H1 (cell line): ENCODE measurements around the gene ACTL6A. TPM values are rescaled to one million over a fixed set of nuclear protein-coding genes. Genes with fewer than 3 reads are reported as not detected.

Source experiments
- CTCF ChIA-PET: fragments of 300-600 bp; sonication (Branson Sonifier 250); formaldehyde crosslinking; loops from one replicate; lab custom pipeline; 2021; ENCODE audit not compliant: partially characterized antibody; lab: Charles Lee
- POLR2A ChIA-PET: fragments of 300-600 bp; sonication (Branson Sonifier 250); formaldehyde crosslinking; loops from one replicate; lab custom pipeline; 2021; ENCODE audit warnings: inconsistent platforms; ENCODE audit not compliant: partially characterized antibody; lab: Charles Lee
- DNase-seq, 2 experiments: peaks; one replicate each; pipeline versions ENCODE4 v3.0.0 to v3.0.0-alpha.2; 2010 to 2022; ENCODE audit warnings: low spot score in 2 of 2, low read depth in 1 of 2, mixed read lengths in 1 of 2
- FAIRE-seq: peaks from 2 replicates; lab custom pipeline; 2011; peaks lifted over from hg19 to GRCh38; lab: Jason Lieb, UNC
- H2AFZ ChIP-seq: 2 replicates; pipeline ENCODE4 v1.8.1; 2012; ENCODE audit warnings: low read length, inconsistent platforms
- H2AK5ac ChIP-seq: 2 replicates; pipeline ENCODE4 v1.6.1; 2013; ENCODE audit warnings: low read depth, low read length
- H2BK120ac ChIP-seq: replicated peaks from 2 replicates; pipeline ENCODE3; 2013; ENCODE audit warnings: low read depth, low read length, inconsistent platforms
- H2BK12ac ChIP-seq: 2 replicates; pipeline ENCODE4 v1.6.1; 2013; ENCODE audit warnings: low read depth, low read length
- H2BK15ac ChIP-seq: 2 replicates; pipeline ENCODE4 v1.6.1; 2013; ENCODE audit warnings: low read length
- H2BK20ac ChIP-seq: 2 replicates; pipeline ENCODE4 v1.6.1; 2013; ENCODE audit warnings: low read length
- H2BK5ac ChIP-seq: 2 replicates; pipeline ENCODE4 v1.6.1; 2013; ENCODE audit warnings: low read depth, low read length
- H3K14ac ChIP-seq: 2 replicates; pipeline ENCODE4 v1.6.1; 2013; ENCODE audit warnings: inconsistent platforms; ENCODE audit not compliant: insufficient read length
- H3K18ac ChIP-seq: 2 replicates; pipeline ENCODE4 v1.6.1; 2013; ENCODE audit warnings: low read length; ENCODE audit errors: extremely low read depth
- H3K23ac ChIP-seq: 2 replicates; pipeline ENCODE4 v1.6.1; 2013; ENCODE audit warnings: inconsistent platforms; ENCODE audit not compliant: insufficient read length
- H3K23me2 ChIP-seq: 2 replicates; pipeline ENCODE4 v1.6.1; 2013; ENCODE audit warnings: low read depth, low read length
- H3K27ac ChIP-seq: 2 replicates; pipeline ENCODE4 v1.6.1; 2011; ENCODE audit warnings: low read depth, low read length, inconsistent platforms
- H3K27me3 ChIP-seq, 4 experiments: replicated peaks in 1 of 4; 1 replicate in 1 of 4; 2 replicates in 3 of 4; pipeline versions ENCODE4 v1.6.1 to v1.8.1; 2011 to 2013; ENCODE audit warnings: low read length in 3 of 4, mild to moderate bottlenecking in 3 of 4, inconsistent platforms in 2 of 4, mixed read lengths in 2 of 4, moderate library complexity in 1 of 4; ENCODE audit not compliant: control insufficient read depth in 3 of 4, insufficient read depth in 3 of 4; ENCODE audit errors: extremely low read depth in 1 of 4
- H3K36me3 ChIP-seq, 4 experiments: 2 replicates each; pipeline versions ENCODE4 v1.6.1 to v1.8.1; 2011 to 2013; ENCODE audit warnings: mild to moderate bottlenecking in 4 of 4, low read length in 3 of 4, moderate library complexity in 2 of 4, control low read depth in 1 of 4, inconsistent platforms in 1 of 4; ENCODE audit not compliant: insufficient read depth in 4 of 4, control insufficient read depth in 2 of 4
- H3K4ac ChIP-seq: replicated peaks from 2 replicates; pipeline ENCODE3; 2013; ENCODE audit warnings: low read length, low read depth, mixed read lengths, inconsistent platforms; ENCODE audit not compliant: insufficient read length
- H3K4me1 ChIP-seq, 4 experiments: replicated peaks in 1 of 4; 1 replicate in 1 of 4; 2 replicates in 3 of 4; pipeline versions ENCODE4 v1.6.1 to v1.8.1; 2011 to 2013; ENCODE audit warnings: low read length in 3 of 4, inconsistent platforms in 2 of 4, mixed read lengths in 1 of 4; ENCODE audit not compliant: insufficient read depth in 4 of 4, control insufficient read depth in 3 of 4
- H3K4me2 ChIP-seq, 2 experiments: 2 replicates each; pipeline versions ENCODE4 v1.6.1 to v1.8.1; 2011 to 2013; ENCODE audit warnings: low read depth in 2 of 2, low read length in 2 of 2, control low read depth in 1 of 2, inconsistent platforms in 1 of 2, mild to moderate bottlenecking in 1 of 2; ENCODE audit not compliant: insufficient read depth in 1 of 2
- H3K4me3 ChIP-seq, 4 experiments: fragments of 200-600, 300-600 bp in 1 of 4; sonication (generic), shearing (Covaris generic), sonication (Bioruptor Twin) in 1 of 4; 2 replicates each; pipeline versions ENCODE4 v1.5.1 to v1.8.1; 2011 to 2016; ENCODE audit warnings: low read length in 4 of 4, low read depth in 3 of 4, control low read depth in 2 of 4, inconsistent platforms in 2 of 4, mild to moderate bottlenecking in 2 of 4, mixed read lengths in 1 of 4, moderate library complexity in 1 of 4; ENCODE audit not compliant: insufficient read depth in 2 of 4; ENCODE audit errors: extremely low read depth in 1 of 4
- H3K56ac ChIP-seq: replicated peaks from 2 replicates; pipeline ENCODE3; 2013; ENCODE audit warnings: low read depth, mild to moderate bottlenecking, mixed read lengths, low read length, inconsistent platforms; ENCODE audit not compliant: insufficient read length
- H3K79me1 ChIP-seq: 2 replicates; pipeline ENCODE4 v1.6.1; 2013; ENCODE audit warnings: low read depth, low read length, control low read depth
- H3K79me2 ChIP-seq, 2 experiments: 2 replicates each; pipeline versions ENCODE4 v1.6.1 to v1.8.1; 2012 to 2013; ENCODE audit warnings: low read length in 2 of 2, mild to moderate bottlenecking in 2 of 2, inconsistent platforms in 1 of 2; ENCODE audit not compliant: insufficient read depth in 2 of 2, control insufficient read depth in 1 of 2
- H3K9ac ChIP-seq, 4 experiments: replicated peaks in 1 of 4; 1 replicate in 1 of 4; 2 replicates in 3 of 4; pipeline versions ENCODE4 v1.6.1 to v1.8.1; 2011 to 2013; ENCODE audit warnings: low read depth in 3 of 4, low read length in 3 of 4, control low read depth in 2 of 4, mild to moderate bottlenecking in 2 of 4, moderate library complexity in 2 of 4, inconsistent platforms in 1 of 4; ENCODE audit errors: extremely low read depth in 1 of 4
- H3K9me3 ChIP-seq, 2 experiments: 2 replicates each; pipeline versions ENCODE4 v1.6.1 to v1.8.1; 2012 to 2013; ENCODE audit warnings: mild to moderate bottlenecking in 2 of 2, moderate library complexity in 2 of 2, control low read depth in 1 of 2, inconsistent platforms in 1 of 2, low read depth in 1 of 2, low read length in 1 of 2, mixed read lengths in 1 of 2; ENCODE audit not compliant: insufficient read depth in 2 of 2
- H4K20me1 ChIP-seq, 2 experiments: replicated peaks in 1 of 2; 2 replicates each; pipeline versions ENCODE3 to v1.8.1; 2011 to 2013; ENCODE audit warnings: inconsistent platforms in 2 of 2, low read length in 2 of 2, mild to moderate bottlenecking in 1 of 2; ENCODE audit not compliant: insufficient read depth in 2 of 2, control insufficient read depth in 1 of 2
- H4K5ac ChIP-seq: 2 replicates; pipeline ENCODE4 v1.6.1; 2013; ENCODE audit warnings: low read length, low read depth, mixed read lengths, inconsistent platforms; ENCODE audit not compliant: insufficient read length
- H4K8ac ChIP-seq: 2 replicates; pipeline ENCODE4 v1.8.0; 2013; ENCODE audit warnings: mild to moderate bottlenecking, moderate library complexity, low read length, inconsistent platforms; ENCODE audit not compliant: insufficient read depth; ENCODE audit errors: extremely low read depth
- H4K91ac ChIP-seq: replicated peaks from 2 replicates; pipeline ENCODE3; 2013; ENCODE audit warnings: low read length, mixed read lengths, inconsistent platforms; ENCODE audit not compliant: insufficient read length
- CEBPB ChIP-seq: IDR thresholded peaks from 2 replicates; pipeline ENCODE4 v1.6.1; 2012; ENCODE audit warnings: low read depth, low read length
- NANOG ChIP-seq: IDR thresholded peaks from 2 replicates; pipeline ENCODE4 v1.6.1; 2011; ENCODE audit warnings: low read length, low read depth, mild to moderate bottlenecking, inconsistent platforms; ENCODE audit not compliant: insufficient read depth, poor library complexity, severe bottlenecking
- WGBS, 2 experiments: shearing (Covaris generic) in 1 of 2; methylation state at CpG; one replicate each; pipeline versions ENCODE4 v1.1.6 to v1.1.7; 2013 to 2015; ENCODE audit warnings: low lambda C conversion rate in 2 of 2, mixed read lengths in 2 of 2, inconsistent platforms in 1 of 2, low coverage in 1 of 2, missing lambda C conversion rate in 1 of 2; ENCODE audit not compliant: insufficient replicate concordance in 2 of 2, insufficient coverage in 1 of 2, insufficient read length in 1 of 2; ENCODE audit errors: extremely low coverage in 1 of 2, missing lambda C conversion rate in 1 of 2; 5-methylcytosine and 5-hydroxymethylcytosine counted together
- polyA plus RNA-seq, 7 experiments: library from polyadenylated mRNA; depleted of rRNA in 3 of 7; stranded (reverse) in 5 of 7; unstranded in 2 of 7; fragments of >200 nt in 5 of 7; fragments of 200-250 nt in 2 of 7; gene quantifications; 1 replicate in 5 of 7; 2 replicates in 1 of 7; 4 replicates in 1 of 7; pipeline versions ENCODE4 v1.2.1 to v1.2.3, GENCODE V29; 2011 to 2013; ENCODE audit warnings: missing spikeins in 2 of 7, mixed read lengths in 2 of 7
- total RNA-seq: library from RNA; stranded (reverse); fragmentation: NEBNext Ultra II Directional; extraction: Animal tissue kit (Norgen Biotek cat#: 25700); gene quantifications from 2 replicates; pipeline ENCODE4 v1.2.1, GENCODE V29; 2021

The ACTL6A gene
- total and polyA plus RNA-seq, 2 of the 8 experiments (the other 6 are each of a cell fraction or from before 2014, with no cell fraction given) = 76.9 to 99.5 TPM

DNA sequence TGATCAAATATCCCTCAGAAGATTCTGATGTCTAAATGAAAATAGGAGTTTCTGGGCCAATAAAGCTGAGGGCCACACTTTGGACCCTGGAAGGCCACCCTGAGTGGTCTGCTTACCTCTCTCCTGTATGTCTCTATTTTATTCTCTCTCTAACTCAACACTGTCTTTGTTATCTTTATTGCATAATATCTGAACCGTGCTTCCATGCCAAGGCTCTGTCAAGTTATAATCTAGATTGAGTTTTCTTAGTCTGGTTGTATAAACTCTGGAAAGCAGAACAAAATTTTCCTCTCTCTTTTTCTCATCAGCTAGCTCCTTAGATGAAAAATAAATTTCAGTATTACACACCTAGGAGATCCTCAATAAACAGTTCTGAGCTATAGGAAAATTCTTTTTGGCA, 36.2 kb upstream of the ACTL6A start:
- H3K27ac ChIP-seq = no peak overlapping the region

More for the DNA sequence above, 36.2 kb upstream of the ACTL6A start:
- POLR2A ChIA-PET = interaction anchor here (0.9 to 1.5 kb wide), 2 partner anchors 21 to 36 kb away, joined by 3 read pairs; partner anchors contain the start of gene ACTL6A
- Histone ChIP-seq H2BK20ac (0 out of 2 replicates have a peak overlapping the region, but pooled peaks have one; percentile 11), H3K23ac (no peak overlapping the region), H3K9ac (no peak overlapping the region), H4K8ac (no peak overlapping the region), H3K56ac (no peak overlapping the region), H3K79me1 (no peaks in the 10 kb centered on the region), H3K36me3 (no peaks in the 10 kb centered on the region), H4K20me1 (no peaks in the 10 kb centered on the region), H2AFZ (no peak overlapping the region), H2BK5ac (peak overlapping the region; percentile 35; the same call in 1 of the 2 replicates), H3K14ac (no peak overlapping the region), H3K18ac (no peak overlapping the region; the same call in 1 of the 2 replicates), H3K4ac (no peak overlapping the region), H2BK120ac (peak overlapping the region; percentile 92), H3K27me3 (no peaks in the 10 kb centered on the region), H2BK12ac (no peak overlapping the region), H3K9me3 (no peaks in the 10 kb centered on the region), H3K4me1 (peaks cover 3 to 10% (median 5%) of the 10 kb centered on the region in 4 experiments; a peak in 5 of 7 replicates), H4K91ac (peak overlapping the region; percentile 79), H3K79me2 (no peaks in the 10 kb centered on the region), H3K4me3 (peak overlapping the region in 1 of 4 experiments; percentile 28; a peak in 1 of 8 replicates), H2BK15ac (no peak overlapping the region), H3K23me2 (peaks cover 2% of the 10 kb centered on the region; the same call in 1 of the 2 replicates), H2AK5ac (no peak overlapping the region), H3K4me2 (peak overlapping the region; percentile 29 to 33; a peak in 3 of 4 replicates), H4K5ac (peak overlapping the region; percentile 63)
- CTCF ChIA-PET = interaction anchor here (0.9 to 1.4 kb wide), 3 partner anchors 32 to 79 kb away, joined by 3 read pairs; no protein-coding TSS in a partner anchor
- no peak for FAIRE-seq
- WGBS, 2 experiments = 52% methylated on average over 1 of the region's 1 CpG; no CpG with 5 or more reads in 1 of the 2 experiments
- DNase-seq = no peak
- TF ChIP-seq NANOG (no peak), CEBPB (0 out of 2 replicates have a peak, but pooled peaks have one; percentile 19)
